Prostate gland (tissue), 2 donors: Measurements from ENCODE around the gene ATMIN. TPM values are rescaled to one million over a fixed set of nuclear protein-coding genes. Genes with fewer than 3 reads are reported as not detected.

ENCODE experiments used
- DNase-seq: peaks from one replicate; pipeline ENCODE4 v3.0.0-alpha.2; 2019; ENCODE audit warnings: low spot score
- H3K27ac ChIP-seq, 2 donors: fragments of 200-600 bp; sonication (generic); 2 replicates each; pipeline ENCODE4 v1.5.1; 2017 to 2019
- H3K27me3 ChIP-seq: fragments of 200-600 bp; sonication (generic); replicated peaks from 2 replicates; pipeline ENCODE4 v1.5.1; 2019; ENCODE audit not compliant: insufficient read depth
- H3K36me3 ChIP-seq, 2 donors: fragments of 200-600 bp; sonication (generic); 1 replicate in 1 of 2; 2 replicates in 1 of 2; pipeline versions ENCODE4 v1.5.1 to v1.8.1; 2017 to 2019
- H3K4me1 ChIP-seq: fragments of 200-600 bp; sonication (generic); replicated peaks from 2 replicates; pipeline ENCODE4 v1.5.1; 2019
- H3K4me3 ChIP-seq, 2 donors: fragments of 200-600 bp; sonication (generic); 2 replicates each; pipeline ENCODE4 v1.5.1; 2017 to 2019
- H3K9me3 ChIP-seq: fragments of 200-600 bp; sonication (generic); 2 replicates; pipeline ENCODE4 v1.5.1; 2017
- POLR2A ChIP-seq: fragments of 450-650 bp; IDR thresholded peaks from one replicate; pipeline ENCODE4 v1.6.1; 2016; ENCODE audit warnings: antibody characterized with exemption, mild to moderate bottlenecking
- POLR2AphosphoS5 ChIP-seq: sonication (generic); formaldehyde crosslinking; IDR thresholded peaks from one replicate; pipeline ENCODE4 v1.6.1; 2017; ENCODE audit warnings: antibody characterized with exemption
- WGBS: methylation state at CpG from one replicate; pipeline ENCODE4 v1.1.5; 2018; 5-methylcytosine and 5-hydroxymethylcytosine counted together
- intact Hi-C: fragments of 100-400 bp; cut with DNase I; formaldehyde crosslinking; loops from one replicate; pipeline ENCODE4 v1.14.2; 2022
- total RNA-seq, 2 donors: library from RNA; depleted of rRNA; stranded (reverse); fragments of >200 nt; gene quantifications; one replicate each; pipeline ENCODE4 v1.1.0, GENCODE V29; 2016
- TF ChIP-seq, protein P1 (sequence below), 4 experiments: fragments of 200-600 bp in 2 of 4; fragments of 450-650 bp in 2 of 4; sonication (generic) in 2 of 4; IDR thresholded peaks; 1 replicate in 3 of 4; 2 replicates in 1 of 4; pipeline ENCODE4 v1.5.1; 2016 to 2019; ENCODE audit warnings: antibody characterized with exemption in 4 of 4, mild to moderate bottlenecking in 2 of 4, moderate library complexity in 2 of 4

Gene ATMIN
- total RNA-seq, 2 donors from 2014 or later = 47.1 to 62.4 TPM

DNA sequence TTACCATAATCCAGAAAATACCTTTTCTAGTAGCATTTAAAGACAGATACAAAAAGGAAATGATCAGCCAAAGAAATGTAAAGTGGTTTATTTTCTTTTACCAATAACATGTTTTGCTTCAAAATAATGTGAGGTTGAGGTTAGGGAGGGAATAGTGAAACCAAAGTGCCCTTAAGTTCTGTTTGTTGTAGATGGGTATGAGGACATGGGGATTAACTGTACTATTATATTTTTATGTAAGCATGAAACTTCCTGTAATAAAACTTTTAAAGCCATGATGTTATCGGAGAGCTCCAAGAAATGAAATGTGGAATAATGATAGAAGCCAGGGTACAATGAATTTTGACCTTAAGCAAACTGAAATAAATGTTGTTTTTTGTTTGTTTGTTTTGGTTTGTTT lies 31.5 kb downstream of the ATMIN start:
- H3K4me1 ChIP-seq = no peaks in the 10 kb centered on the region
- H3K9me3 ChIP-seq = no peaks in the 10 kb centered on the region
- intact Hi-C loops = no loop called here
- no peaks in the 10 kb centered on the region for H3K36me3 ChIP-seq
- 15% methylated on average over 1 of the region's 1 CpG for WGBS
- H3K27ac ChIP-seq = peak overlapping the region; percentile 13 to 59
- H3K27me3 ChIP-seq = no peaks in the 10 kb centered on the region
- H3K4me3 ChIP-seq = no peak overlapping the region
- no peak for DNase-seq
- TF ChIP-seq POLR2AphosphoS5 = peak; percentile 81
- TF ChIP-seq, protein P1, sequence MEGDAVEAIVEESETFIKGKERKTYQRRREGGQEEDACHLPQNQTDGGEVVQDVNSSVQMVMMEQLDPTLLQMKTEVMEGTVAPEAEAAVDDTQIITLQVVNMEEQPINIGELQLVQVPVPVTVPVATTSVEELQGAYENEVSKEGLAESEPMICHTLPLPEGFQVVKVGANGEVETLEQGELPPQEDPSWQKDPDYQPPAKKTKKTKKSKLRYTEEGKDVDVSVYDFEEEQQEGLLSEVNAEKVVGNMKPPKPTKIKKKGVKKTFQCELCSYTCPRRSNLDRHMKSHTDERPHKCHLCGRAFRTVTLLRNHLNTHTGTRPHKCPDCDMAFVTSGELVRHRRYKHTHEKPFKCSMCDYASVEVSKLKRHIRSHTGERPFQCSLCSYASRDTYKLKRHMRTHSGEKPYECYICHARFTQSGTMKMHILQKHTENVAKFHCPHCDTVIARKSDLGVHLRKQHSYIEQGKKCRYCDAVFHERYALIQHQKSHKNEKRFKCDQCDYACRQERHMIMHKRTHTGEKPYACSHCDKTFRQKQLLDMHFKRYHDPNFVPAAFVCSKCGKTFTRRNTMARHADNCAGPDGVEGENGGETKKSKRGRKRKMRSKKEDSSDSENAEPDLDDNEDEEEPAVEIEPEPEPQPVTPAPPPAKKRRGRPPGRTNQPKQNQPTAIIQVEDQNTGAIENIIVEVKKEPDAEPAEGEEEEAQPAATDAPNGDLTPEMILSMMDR (IDR thresholded peaks at IDR 0.05) = no peak
- no peak for TF ChIP-seq POLR2A

GRCh38 chr16:81069063-81069462 lies 33.4 kb downstream of the ATMIN start:
- Histone ChIP-seq H3K9me3 (no peaks in the 10 kb centered on the region), H3K27ac (no peak overlapping the region), H3K36me3 (no peaks in the 10 kb centered on the region), H3K4me1 (no peaks in the 10 kb centered on the region), H3K4me3 (no peak overlapping the region), H3K27me3 (no peaks in the 10 kb centered on the region)
- TF ChIP-seq POLR2A (no peak), POLR2AphosphoS5 (no peak)
- TF ChIP-seq, protein P1 (IDR thresholded peaks at IDR 0.05) = no peak
- intact Hi-C loops = no loop called here
- 93% methylated on average over 4 of the region's 4 CpGs for WGBS
- DNase-seq = no peak

DNA sequence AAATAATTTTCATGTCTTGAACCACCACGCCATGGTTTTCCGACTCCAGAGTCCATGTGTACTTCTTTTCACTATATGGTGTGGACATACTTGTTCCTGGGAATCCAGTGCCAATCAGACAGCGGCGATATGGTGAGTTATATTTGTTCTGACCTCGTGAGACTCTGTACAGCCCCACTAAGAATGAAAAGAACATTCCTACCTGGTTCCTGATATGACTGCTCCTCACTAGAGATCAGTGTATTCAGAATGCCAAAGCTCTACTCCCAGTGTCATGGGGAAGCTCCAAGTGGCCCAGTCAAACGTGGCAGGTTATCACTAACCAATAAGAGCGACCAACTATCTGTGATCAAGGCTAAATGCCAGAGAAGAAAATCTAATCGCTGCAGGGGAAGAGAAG lies 35.3 kb downstream of the ATMIN start:
- H3K9me3 ChIP-seq = no peaks in the 10 kb centered on the region
- no peak for DNase-seq
- TF ChIP-seq POLR2A (no peak), POLR2AphosphoS5 (no peak)
- TF ChIP-seq, protein P1 (IDR thresholded peaks at IDR 0.05) = no peak
- no peaks in the 10 kb centered on the region for H3K27me3 ChIP-seq
- no peak overlapping the region for H3K27ac ChIP-seq
- intact Hi-C loops = loop anchor here (10.0 kb wide), 1 partner anchor 66 kb away; the partner anchor contains the start of genes CENPN and CMC2
- H3K36me3 ChIP-seq = no peaks in the 10 kb centered on the region
- WGBS = 90% methylated on average over 7 of the region's 8 CpGs
- no peak overlapping the region for H3K4me3 ChIP-seq
- no peaks in the 10 kb centered on the region for H3K4me1 ChIP-seq

DNA sequence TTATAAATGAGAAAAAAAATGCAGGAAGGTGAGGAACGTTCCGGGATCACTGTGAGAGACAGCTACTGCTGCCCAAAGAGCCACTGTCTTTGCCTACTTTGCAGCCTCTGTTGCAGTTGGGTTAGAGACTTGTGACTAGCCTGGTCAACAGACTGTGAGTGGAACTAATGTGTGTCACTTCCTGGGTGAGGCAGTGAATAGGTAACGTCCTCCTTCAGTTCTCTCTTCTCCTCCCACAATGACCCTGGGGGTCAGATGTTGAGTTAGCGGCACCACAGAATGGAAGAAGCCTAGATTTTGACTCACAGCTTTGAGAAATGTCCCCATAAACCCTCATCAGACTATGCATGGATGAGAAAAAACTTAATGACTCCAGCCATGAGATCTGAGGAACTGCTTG lies 36.2 kb downstream of the ATMIN start:
- H3K27me3 ChIP-seq = no peaks in the 10 kb centered on the region
- no peaks in the 10 kb centered on the region for H3K9me3 ChIP-seq
- no peaks in the 10 kb centered on the region for H3K36me3 ChIP-seq
- no peak for DNase-seq
- TF ChIP-seq POLR2A (no peak), POLR2AphosphoS5 (no peak)
- TF ChIP-seq, protein P1 (IDR thresholded peaks at IDR 0.05) = no peak
- 91% methylated on average over 4 of the region's 4 CpGs for WGBS
- no peak overlapping the region for H3K4me3 ChIP-seq
- H3K4me1 ChIP-seq = no peaks in the 10 kb centered on the region
- no peak overlapping the region for H3K27ac ChIP-seq
- intact Hi-C loops = loop anchor here (10.0 kb wide), 1 partner anchor 67 kb away; the partner anchor contains the start of genes CENPN and CMC2

- H3K27ac ChIP-seq = peak overlapping the region in 1 of 2 donors; percentile 7
- no peaks in the 10 kb centered on the region for H3K9me3 ChIP-seq
- no peak for DNase-seq
- peak; percentile 40 for TF ChIP-seq POLR2AphosphoS5
- TF ChIP-seq POLR2A = no peak
- H3K36me3 ChIP-seq = no peaks in the 10 kb centered on the region
- H3K4me1 ChIP-seq = no peaks in the 10 kb centered on the region
- no peaks in the 10 kb centered on the region for H3K27me3 ChIP-seq
- WGBS = 38% methylated on average over 5 of the region's 5 CpGs
- intact Hi-C loops = loop anchor here (10.0 kb wide), 1 partner anchor 69 kb away; the partner anchor contains the start of genes CENPN and CMC2
- H3K4me3 ChIP-seq = no peak overlapping the region
Measured at GRCh38 chr16:81073560-81074330, 38.1 kb downstream of the ATMIN start.
